ENCODE data around the gene EBP.

The EBP gene

DNA sequence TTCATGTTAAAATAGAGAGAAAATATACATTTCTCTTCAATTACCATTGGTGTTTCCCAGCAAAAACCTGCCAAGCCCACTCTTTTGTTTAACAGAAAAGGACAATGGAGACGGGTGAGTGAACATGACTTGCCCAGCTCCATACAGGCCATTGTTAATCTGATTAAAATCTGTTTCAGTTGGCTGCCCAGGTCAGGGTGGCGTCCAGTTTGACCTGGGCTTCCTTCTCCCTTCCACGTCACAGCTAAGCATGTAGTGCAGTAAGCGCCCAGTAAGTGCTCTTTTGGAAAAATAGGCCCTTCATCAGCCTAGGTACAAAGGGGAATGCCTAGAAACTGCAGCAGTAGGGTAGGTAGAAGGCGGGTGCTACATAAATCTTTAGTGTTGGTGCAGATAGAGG, 14.4 kb upstream of the EBP start:
- Histone ChIP-seq H3K27ac (ENCODE audit: low read length) (no peak overlapping the region), H3K4me2 (ENCODE audit: insufficient read depth, low read length) (no peak overlapping the region)

GRCh38 chrX:48508400-48509244, 13.0 kb upstream of the EBP start, which contains the start of gene PORCN:
Gene PORCN, plus strand, starts transcription at chrX:48508992. Its CDS starts 829 bp downstream, at chrX:48509821.
- H2AFZ ChIP-seq (ENCODE audit: low read depth, low read length), result peak within 1 kb of the TSS; percentile 96
- H4K20me1 ChIP-seq (ENCODE audit: insufficient read depth, low read length), result no peaks in the 10 kb centered on the region
- H3K4me2 ChIP-seq (ENCODE audit: insufficient read depth, low read length), result peak within 1 kb of the TSS; percentile 78
- DNase-seq (peak; percentile 83), ATAC-seq (ENCODE audit: insufficient read depth, low read depth) (peak; percentile 97)
- peaks cover 18% of the 10 kb centered on the region for H3K4me1 ChIP-seq (ENCODE audit: insufficient read depth, low read length)
- no peaks in the 10 kb centered on the region for H3K79me2 ChIP-seq (ENCODE audit: insufficient read depth, low read length)
- H3K4me3 ChIP-seq (ENCODE audit: low read depth in 1 of 2, low read length in 2 of 2), result peak within 1 kb of the TSS; percentile 51 to 76; a peak in 3 of 4 replicates
- H3K27ac ChIP-seq (ENCODE audit: low read length), result peak within 1 kb of the TSS; percentile 76
- H3K9me3 ChIP-seq (ENCODE audit: insufficient read depth, low read length, severe bottlenecking), result no peaks in the 10 kb centered on the region
- no peaks in the 10 kb centered on the region for H3K36me3 ChIP-seq (ENCODE audit: insufficient read depth, low read length)
- no peak for TF ChIP-seq EZH2 (IDR thresholded peaks at IDR 0.05; ENCODE audit: borderline replicate concordance, low read depth, low read length, severe bottlenecking)
- TF ChIP-seq, protein P1, sequence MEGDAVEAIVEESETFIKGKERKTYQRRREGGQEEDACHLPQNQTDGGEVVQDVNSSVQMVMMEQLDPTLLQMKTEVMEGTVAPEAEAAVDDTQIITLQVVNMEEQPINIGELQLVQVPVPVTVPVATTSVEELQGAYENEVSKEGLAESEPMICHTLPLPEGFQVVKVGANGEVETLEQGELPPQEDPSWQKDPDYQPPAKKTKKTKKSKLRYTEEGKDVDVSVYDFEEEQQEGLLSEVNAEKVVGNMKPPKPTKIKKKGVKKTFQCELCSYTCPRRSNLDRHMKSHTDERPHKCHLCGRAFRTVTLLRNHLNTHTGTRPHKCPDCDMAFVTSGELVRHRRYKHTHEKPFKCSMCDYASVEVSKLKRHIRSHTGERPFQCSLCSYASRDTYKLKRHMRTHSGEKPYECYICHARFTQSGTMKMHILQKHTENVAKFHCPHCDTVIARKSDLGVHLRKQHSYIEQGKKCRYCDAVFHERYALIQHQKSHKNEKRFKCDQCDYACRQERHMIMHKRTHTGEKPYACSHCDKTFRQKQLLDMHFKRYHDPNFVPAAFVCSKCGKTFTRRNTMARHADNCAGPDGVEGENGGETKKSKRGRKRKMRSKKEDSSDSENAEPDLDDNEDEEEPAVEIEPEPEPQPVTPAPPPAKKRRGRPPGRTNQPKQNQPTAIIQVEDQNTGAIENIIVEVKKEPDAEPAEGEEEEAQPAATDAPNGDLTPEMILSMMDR (IDR thresholded peaks at IDR 0.05; ENCODE audit: borderline replicate concordance, extremely low read depth, low read length, poor library complexity, severe bottlenecking), result no peak
- peak within 1 kb of the TSS; percentile 68 for H3K9ac ChIP-seq (ENCODE audit: low read depth, low read length)
- no peaks in the 10 kb centered on the region for H3K27me3 ChIP-seq (ENCODE audit: insufficient read depth, low read length, poor library complexity)

More for the DNA sequence above, 14.4 kb upstream of the EBP start:
- Histone ChIP-seq H3K4me3 (ENCODE audit: low read depth in 1 of 2, low read length in 2 of 2) (no peak overlapping the region), H3K36me3 (ENCODE audit: insufficient read depth, low read length) (no peaks in the 10 kb centered on the region), H3K9ac (ENCODE audit: low read depth, low read length) (no peak overlapping the region), H3K4me1 (ENCODE audit: insufficient read depth, low read length) (peaks cover 18% of the 10 kb centered on the region), H3K9me3 (ENCODE audit: insufficient read depth, low read length, severe bottlenecking) (no peaks in the 10 kb centered on the region), H3K79me2 (ENCODE audit: insufficient read depth, low read length) (no peaks in the 10 kb centered on the region), H3K27me3 (ENCODE audit: insufficient read depth, low read length, poor library complexity) (no peaks in the 10 kb centered on the region), H4K20me1 (ENCODE audit: insufficient read depth, low read length) (no peaks in the 10 kb centered on the region), H2AFZ (ENCODE audit: low read depth, low read length) (no peak overlapping the region)
- DNase-seq (no peak), ATAC-seq (ENCODE audit: insufficient read depth, low read depth) (no peak)
- TF ChIP-seq, protein P1 (IDR thresholded peaks at IDR 0.05; ENCODE audit: borderline replicate concordance, extremely low read depth, low read length, poor library complexity, severe bottlenecking), result no peak
- no peak for TF ChIP-seq EZH2 (IDR thresholded peaks at IDR 0.05; ENCODE audit: borderline replicate concordance, low read depth, low read length, severe bottlenecking)

DNA sequence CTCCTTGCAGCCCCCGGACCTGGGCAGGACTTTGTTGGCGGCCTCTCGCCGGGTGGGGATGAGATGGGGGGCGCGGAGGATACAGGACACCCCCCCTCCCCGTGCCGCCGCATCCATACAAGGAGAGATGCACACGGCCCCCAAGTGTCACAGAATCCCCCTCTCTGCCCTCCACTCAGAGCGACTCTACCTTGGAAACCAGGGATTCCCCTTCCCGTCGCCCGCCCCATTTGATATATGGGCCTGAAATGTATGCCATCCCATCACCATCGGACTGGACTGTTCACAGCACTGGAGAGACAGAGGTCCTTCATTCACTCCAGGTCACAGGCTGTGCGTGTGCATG, 12.4 kb upstream of the EBP start:
- Histone ChIP-seq H3K36me3 (ENCODE audit: insufficient read depth, low read length) (no peaks in the 10 kb centered on the region), H3K4me1 (ENCODE audit: insufficient read depth, low read length) (peaks cover 18% of the 10 kb centered on the region), H3K9me3 (ENCODE audit: insufficient read depth, low read length, severe bottlenecking) (no peaks in the 10 kb centered on the region), H3K4me2 (ENCODE audit: insufficient read depth, low read length) (peak overlapping the region; percentile 78), H3K9ac (ENCODE audit: low read depth, low read length) (peak overlapping the region; percentile 68), H3K27me3 (ENCODE audit: insufficient read depth, low read length, poor library complexity) (no peaks in the 10 kb centered on the region), H2AFZ (ENCODE audit: low read depth, low read length) (peak overlapping the region; percentile 85), H3K4me3 (ENCODE audit: low read depth in 1 of 2, low read length in 2 of 2) (peak overlapping the region; percentile 51 to 76; a peak in 3 of 4 replicates), H4K20me1 (ENCODE audit: insufficient read depth, low read length) (no peaks in the 10 kb centered on the region), H3K79me2 (ENCODE audit: insufficient read depth, low read length) (no peaks in the 10 kb centered on the region), H3K27ac (ENCODE audit: low read length) (peak overlapping the region; percentile 49; the same call in 1 of the 2 replicates)
- ATAC-seq (ENCODE audit: insufficient read depth, low read depth) (peak; percentile 35; the same call in 2 of the 3 replicates), DNase-seq (no peak)
- TF ChIP-seq, protein P1 (IDR thresholded peaks at IDR 0.05; ENCODE audit: borderline replicate concordance, extremely low read depth, low read length, poor library complexity, severe bottlenecking), result no peak
- TF ChIP-seq EZH2 (IDR thresholded peaks at IDR 0.05; ENCODE audit: borderline replicate concordance, low read depth, low read length, severe bottlenecking), result no peak

All from DND-41 (cell line).